Measurements from ENCODE around the gene GABARAPL1.

The GABARAPL1 gene

DNA sequence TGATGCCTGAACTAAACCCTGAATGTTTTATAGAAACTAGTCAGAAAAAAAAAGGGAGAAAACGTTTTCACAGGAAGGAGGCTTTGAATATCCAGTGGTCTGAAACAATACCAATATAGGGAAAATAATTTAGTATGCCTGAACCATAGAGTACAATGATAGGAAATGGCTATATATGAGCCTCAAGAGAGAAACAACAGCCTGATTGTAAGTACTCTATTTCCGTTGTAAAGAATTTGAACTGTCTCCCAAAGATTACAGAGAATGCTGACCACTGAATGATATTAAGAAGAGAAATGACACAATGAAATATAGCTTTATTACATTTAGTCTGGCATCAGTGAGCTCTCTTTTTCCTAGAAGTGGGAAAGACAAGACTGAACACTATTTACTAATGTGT, 5.5 kb upstream of the GABARAPL1 start:
- Histone ChIP-seq H3K27ac (no peak overlapping the region), H3K9me3 (ENCODE audit: severe bottlenecking) (no peaks in the 10 kb centered on the region), H3K4me3 (ENCODE audit: low read depth, low read length) (no peak overlapping the region), H3K36me3 (no peaks in the 10 kb centered on the region), H3K27me3 (ENCODE audit: insufficient read depth, low read depth, severe bottlenecking) (no peaks in the 10 kb centered on the region)
- DNase-seq: no peak
- TF ChIP-seq, protein P1, sequence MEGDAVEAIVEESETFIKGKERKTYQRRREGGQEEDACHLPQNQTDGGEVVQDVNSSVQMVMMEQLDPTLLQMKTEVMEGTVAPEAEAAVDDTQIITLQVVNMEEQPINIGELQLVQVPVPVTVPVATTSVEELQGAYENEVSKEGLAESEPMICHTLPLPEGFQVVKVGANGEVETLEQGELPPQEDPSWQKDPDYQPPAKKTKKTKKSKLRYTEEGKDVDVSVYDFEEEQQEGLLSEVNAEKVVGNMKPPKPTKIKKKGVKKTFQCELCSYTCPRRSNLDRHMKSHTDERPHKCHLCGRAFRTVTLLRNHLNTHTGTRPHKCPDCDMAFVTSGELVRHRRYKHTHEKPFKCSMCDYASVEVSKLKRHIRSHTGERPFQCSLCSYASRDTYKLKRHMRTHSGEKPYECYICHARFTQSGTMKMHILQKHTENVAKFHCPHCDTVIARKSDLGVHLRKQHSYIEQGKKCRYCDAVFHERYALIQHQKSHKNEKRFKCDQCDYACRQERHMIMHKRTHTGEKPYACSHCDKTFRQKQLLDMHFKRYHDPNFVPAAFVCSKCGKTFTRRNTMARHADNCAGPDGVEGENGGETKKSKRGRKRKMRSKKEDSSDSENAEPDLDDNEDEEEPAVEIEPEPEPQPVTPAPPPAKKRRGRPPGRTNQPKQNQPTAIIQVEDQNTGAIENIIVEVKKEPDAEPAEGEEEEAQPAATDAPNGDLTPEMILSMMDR (IDR thresholded peaks at IDR 0.05; ENCODE audit: low read depth, low read length): no peak

DNA sequence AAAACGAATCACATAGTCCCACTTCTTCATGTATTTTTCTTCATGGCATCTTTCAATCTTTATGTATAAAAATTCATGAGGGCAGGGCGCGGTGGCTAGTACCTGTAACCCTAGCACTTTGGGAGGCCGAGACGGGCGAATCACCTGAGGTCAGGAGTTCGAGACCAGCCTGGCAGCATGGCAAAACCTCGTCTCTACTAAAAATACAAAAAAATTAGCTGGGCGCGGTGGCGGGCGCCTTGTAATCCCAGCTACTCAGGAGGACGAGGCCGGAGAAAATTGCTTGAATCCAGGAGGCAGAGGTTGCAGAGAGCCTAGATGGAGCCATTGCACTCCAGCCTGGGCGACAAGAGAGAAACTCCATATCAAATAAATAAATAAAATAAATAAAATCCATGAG, 2.5 kb upstream of the GABARAPL1 start:
- TF ChIP-seq, protein P1 (IDR thresholded peaks at IDR 0.05; ENCODE audit: low read depth, low read length): no peak
- H3K27ac ChIP-seq: no peak overlapping the region
- H3K27me3 ChIP-seq (ENCODE audit: insufficient read depth, low read depth, severe bottlenecking): no peaks in the 10 kb centered on the region
- no peak for DNase-seq
- no peaks in the 10 kb centered on the region for H3K9me3 ChIP-seq (ENCODE audit: severe bottlenecking)
- no peaks in the 10 kb centered on the region for H3K36me3 ChIP-seq
- no peak overlapping the region for H3K4me3 ChIP-seq (ENCODE audit: low read depth, low read length)

- no peak for DNase-seq
- H3K36me3 ChIP-seq: no peaks in the 10 kb centered on the region
- TF ChIP-seq, protein P1 (IDR thresholded peaks at IDR 0.05; ENCODE audit: low read depth, low read length): no peak
- no peaks in the 10 kb centered on the region for H3K9me3 ChIP-seq (ENCODE audit: severe bottlenecking)
- no peaks in the 10 kb centered on the region for H3K27me3 ChIP-seq (ENCODE audit: insufficient read depth, low read depth, severe bottlenecking)
- H3K27ac ChIP-seq: peak overlapping the region; percentile 82; the same call in 1 of the 2 replicates
- no peak overlapping the region for H3K4me3 ChIP-seq (ENCODE audit: low read depth, low read length)
Observed at GRCh38 chr12:10211101-10211939, 1.4 kb upstream of the GABARAPL1 start.

- TF ChIP-seq, protein P1 (IDR thresholded peaks at IDR 0.05; ENCODE audit: low read depth, low read length): no peak
- Histone ChIP-seq H3K36me3 (no peaks in the 10 kb centered on the region), H3K27ac (peak overlapping the region; percentile 82), H3K4me3 (ENCODE audit: low read depth, low read length) (peak overlapping the region; percentile 52), H3K27me3 (ENCODE audit: insufficient read depth, low read depth, severe bottlenecking) (no peaks in the 10 kb centered on the region), H3K9me3 (ENCODE audit: severe bottlenecking) (no peaks in the 10 kb centered on the region)
- peak; percentile 89 for DNase-seq
Observed at GRCh38 chr12:10211940-10212738, 538 bp upstream of the GABARAPL1 start.

DNA sequence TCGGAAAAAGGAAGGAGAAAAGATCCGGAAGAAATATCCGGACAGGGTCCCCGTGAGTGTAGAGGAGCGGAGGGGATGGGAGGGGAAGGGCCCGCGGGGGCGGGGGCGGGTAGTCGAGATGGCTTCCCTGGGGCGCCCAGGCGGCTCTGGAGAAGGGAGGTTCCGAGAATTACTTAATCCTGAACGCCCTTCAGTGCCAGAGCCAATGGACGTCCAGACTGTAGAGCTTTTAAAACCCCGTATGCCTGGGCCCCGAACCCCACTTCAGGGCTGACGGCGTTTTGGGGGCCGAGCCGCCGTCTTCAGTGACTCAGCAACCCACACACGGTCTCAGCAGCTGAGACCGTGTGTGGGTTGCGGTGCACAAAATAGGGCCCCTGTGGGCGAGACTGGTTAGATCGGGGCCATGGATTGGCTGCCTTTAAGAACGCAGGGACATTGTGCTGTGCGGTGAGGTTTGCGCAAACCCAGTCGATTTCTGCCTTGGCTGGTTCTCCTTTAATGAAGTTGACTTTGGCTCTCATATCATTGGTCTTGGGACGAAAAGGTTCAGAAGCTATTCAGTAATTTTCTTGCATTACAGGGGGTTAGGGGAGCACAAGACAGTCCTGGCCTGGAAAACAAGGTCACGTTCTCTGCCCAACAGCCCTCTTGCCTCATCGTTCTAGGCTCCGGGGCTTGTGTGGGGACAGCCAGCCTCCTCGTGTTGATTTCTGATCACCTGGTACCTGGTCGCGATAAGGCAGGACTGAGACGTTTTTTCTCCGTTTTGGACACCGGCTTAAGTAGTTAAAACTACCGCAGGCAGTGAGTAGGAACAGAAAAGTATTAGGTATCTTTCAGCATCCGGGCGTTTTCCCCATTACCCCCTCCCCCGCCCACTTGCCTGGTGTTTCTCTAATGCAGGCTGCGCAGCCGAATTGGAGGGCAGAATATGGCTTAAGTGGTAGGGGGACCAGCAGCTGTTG, 775 bp downstream of the GABARAPL1 start:
- Histone ChIP-seq H3K27me3 (ENCODE audit: insufficient read depth, low read depth, severe bottlenecking) (no peaks in the 10 kb centered on the region), H3K36me3 (peaks cover 6% of the 10 kb centered on the region), H3K27ac (peak overlapping the region; percentile 82), H3K4me3 (ENCODE audit: low read depth, low read length) (peak overlapping the region; percentile 52), H3K9me3 (ENCODE audit: severe bottlenecking) (no peaks in the 10 kb centered on the region)
- TF ChIP-seq, protein P1 (IDR thresholded peaks at IDR 0.05; ENCODE audit: low read depth, low read length): no peak
- DNase-seq: peak; percentile 56
